ENCODE measurements around the gene TNRC18.

GRCh38 chr7:5388273-5388901, 35.2 kb downstream of the TNRC18 start:
- no peak for TF ChIP-seq POLR2A (IDR thresholded peaks at IDR 0.05)
- TF ChIP-seq, protein P1, sequence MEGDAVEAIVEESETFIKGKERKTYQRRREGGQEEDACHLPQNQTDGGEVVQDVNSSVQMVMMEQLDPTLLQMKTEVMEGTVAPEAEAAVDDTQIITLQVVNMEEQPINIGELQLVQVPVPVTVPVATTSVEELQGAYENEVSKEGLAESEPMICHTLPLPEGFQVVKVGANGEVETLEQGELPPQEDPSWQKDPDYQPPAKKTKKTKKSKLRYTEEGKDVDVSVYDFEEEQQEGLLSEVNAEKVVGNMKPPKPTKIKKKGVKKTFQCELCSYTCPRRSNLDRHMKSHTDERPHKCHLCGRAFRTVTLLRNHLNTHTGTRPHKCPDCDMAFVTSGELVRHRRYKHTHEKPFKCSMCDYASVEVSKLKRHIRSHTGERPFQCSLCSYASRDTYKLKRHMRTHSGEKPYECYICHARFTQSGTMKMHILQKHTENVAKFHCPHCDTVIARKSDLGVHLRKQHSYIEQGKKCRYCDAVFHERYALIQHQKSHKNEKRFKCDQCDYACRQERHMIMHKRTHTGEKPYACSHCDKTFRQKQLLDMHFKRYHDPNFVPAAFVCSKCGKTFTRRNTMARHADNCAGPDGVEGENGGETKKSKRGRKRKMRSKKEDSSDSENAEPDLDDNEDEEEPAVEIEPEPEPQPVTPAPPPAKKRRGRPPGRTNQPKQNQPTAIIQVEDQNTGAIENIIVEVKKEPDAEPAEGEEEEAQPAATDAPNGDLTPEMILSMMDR (IDR thresholded peaks at IDR 0.05), result no peak

Measured in lower leg skin (tissue), 3 donors.